ENCODE data around the gene CPM.

DNA sequence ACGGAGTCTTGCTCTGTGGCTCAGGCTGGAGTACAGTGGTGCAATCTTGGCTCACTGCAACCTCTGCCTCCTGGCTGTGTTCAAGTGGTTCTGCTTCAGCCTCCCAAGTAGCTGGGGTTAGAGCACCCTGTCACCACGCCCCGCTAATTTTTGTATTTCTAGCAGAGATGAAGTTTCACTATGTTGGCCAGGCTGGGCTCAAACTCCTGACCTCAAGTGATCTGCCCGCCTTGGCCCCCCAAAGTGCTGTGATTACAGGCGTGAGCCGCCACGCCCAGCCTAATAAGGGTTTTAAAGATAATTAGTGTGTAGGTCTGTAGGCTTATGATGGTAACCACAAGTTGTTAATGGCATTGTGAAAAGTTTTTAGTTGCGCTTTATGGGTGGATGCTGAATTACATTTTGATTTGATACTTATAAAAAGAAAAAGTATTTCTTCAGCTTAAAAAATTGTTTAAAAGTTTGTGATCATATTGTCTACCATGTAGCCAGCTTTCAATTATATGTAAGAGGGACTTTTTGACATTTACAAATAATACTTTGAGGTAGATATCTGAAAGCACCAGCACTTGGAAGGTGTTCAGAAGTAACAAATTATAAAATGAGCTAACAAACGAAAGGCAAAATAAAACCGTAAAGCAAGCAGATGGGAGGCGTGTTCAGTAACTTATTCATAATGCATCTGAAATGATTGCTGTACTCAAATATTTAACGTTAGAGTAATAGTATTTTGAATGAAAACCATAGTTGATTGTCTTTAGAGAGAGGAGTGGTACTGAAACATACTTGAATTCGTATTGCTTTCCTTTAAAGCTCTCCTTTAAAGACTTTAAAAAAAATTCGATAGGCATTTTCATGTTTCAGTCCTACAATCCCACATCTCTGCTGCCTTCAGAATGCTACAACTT is 87.9 kb downstream of the CPM start:
- TF ChIP-seq, protein P1, sequence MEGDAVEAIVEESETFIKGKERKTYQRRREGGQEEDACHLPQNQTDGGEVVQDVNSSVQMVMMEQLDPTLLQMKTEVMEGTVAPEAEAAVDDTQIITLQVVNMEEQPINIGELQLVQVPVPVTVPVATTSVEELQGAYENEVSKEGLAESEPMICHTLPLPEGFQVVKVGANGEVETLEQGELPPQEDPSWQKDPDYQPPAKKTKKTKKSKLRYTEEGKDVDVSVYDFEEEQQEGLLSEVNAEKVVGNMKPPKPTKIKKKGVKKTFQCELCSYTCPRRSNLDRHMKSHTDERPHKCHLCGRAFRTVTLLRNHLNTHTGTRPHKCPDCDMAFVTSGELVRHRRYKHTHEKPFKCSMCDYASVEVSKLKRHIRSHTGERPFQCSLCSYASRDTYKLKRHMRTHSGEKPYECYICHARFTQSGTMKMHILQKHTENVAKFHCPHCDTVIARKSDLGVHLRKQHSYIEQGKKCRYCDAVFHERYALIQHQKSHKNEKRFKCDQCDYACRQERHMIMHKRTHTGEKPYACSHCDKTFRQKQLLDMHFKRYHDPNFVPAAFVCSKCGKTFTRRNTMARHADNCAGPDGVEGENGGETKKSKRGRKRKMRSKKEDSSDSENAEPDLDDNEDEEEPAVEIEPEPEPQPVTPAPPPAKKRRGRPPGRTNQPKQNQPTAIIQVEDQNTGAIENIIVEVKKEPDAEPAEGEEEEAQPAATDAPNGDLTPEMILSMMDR (IDR thresholded peaks at IDR 0.05; ENCODE audit: insufficient read depth, low read length), result no peak
- TF ChIP-seq GABPA (IDR thresholded peaks at IDR 0.05; ENCODE audit: low read depth) (no peak), SPI1 (IDR thresholded peaks at IDR 0.05; ENCODE audit: borderline replicate concordance, low read depth) (no peak), POLR2AphosphoS5 (IDR thresholded peaks at IDR 0.05; ENCODE audit: low read depth) (no peak)
- TF ChIP-seq, protein P2, sequence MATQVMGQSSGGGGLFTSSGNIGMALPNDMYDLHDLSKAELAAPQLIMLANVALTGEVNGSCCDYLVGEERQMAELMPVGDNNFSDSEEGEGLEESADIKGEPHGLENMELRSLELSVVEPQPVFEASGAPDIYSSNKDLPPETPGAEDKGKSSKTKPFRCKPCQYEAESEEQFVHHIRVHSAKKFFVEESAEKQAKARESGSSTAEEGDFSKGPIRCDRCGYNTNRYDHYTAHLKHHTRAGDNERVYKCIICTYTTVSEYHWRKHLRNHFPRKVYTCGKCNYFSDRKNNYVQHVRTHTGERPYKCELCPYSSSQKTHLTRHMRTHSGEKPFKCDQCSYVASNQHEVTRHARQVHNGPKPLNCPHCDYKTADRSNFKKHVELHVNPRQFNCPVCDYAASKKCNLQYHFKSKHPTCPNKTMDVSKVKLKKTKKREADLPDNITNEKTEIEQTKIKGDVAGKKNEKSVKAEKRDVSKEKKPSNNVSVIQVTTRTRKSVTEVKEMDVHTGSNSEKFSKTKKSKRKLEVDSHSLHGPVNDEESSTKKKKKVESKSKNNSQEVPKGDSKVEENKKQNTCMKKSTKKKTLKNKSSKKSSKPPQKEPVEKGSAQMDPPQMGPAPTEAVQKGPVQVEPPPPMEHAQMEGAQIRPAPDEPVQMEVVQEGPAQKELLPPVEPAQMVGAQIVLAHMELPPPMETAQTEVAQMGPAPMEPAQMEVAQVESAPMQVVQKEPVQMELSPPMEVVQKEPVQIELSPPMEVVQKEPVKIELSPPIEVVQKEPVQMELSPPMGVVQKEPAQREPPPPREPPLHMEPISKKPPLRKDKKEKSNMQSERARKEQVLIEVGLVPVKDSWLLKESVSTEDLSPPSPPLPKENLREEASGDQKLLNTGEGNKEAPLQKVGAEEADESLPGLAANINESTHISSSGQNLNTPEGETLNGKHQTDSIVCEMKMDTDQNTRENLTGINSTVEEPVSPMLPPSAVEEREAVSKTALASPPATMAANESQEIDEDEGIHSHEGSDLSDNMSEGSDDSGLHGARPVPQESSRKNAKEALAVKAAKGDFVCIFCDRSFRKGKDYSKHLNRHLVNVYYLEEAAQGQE (IDR thresholded peaks at IDR 0.05; ENCODE audit: insufficient replicate concordance, low read depth), result no peak

Measured in HL-60 (cell line).